HG03175 (cell line): Measurements from ENCODE around the gene MZT2A.
"Not testable (repeated sequence)": the region's sequence is repeated elsewhere in the genome, so short reads cannot be mapped to it uniquely, and the experiment has no call there.

Experiments used
- ATAC-seq: cut with Tn5 transposase; IDR thresholded peaks from one replicate; pipeline ENCODE4 v1.9.1; 2021; ENCODE audit warnings: mild to moderate bottlenecking, moderate library complexity; ENCODE audit not compliant: unreplicated experiment

MZT2A gene

GRCh38 chr2:131493199-131493968 is 1.2 kb upstream of the MZT2A start:
- peak; percentile 25 for ATAC-seq

- peak; percentile 68 for ATAC-seq
Measured at GRCh38 chr2:131492418-131493198, 411 bp upstream of the MZT2A start.

- not testable (repeated sequence) for ATAC-seq
Measured at GRCh38 chr2:131491469-131491836, 744 bp downstream of the MZT2A start.

GRCh38 chr2:131490616-131491468 is 1.4 kb downstream of the MZT2A start:
- ATAC-seq = not testable (repeated sequence)

- ATAC-seq = no peak
Measured at GRCh38 chr2:131488306-131489205, 3.6 kb downstream of the MZT2A start.

- ATAC-seq = not testable (repeated sequence)
Measured at GRCh38 chr2:131486201-131486902, 5.8 kb downstream of the MZT2A start.

GRCh38 chr2:131484906-131485460 is 7.2 kb downstream of the MZT2A start:
- not testable (repeated sequence) for ATAC-seq

- not testable (repeated sequence) for ATAC-seq
Measured at GRCh38 chr2:131483981-131484820, 8.0 kb downstream of the MZT2A start.

GRCh38 chr2:131482506-131483155 is 9.6 kb downstream of the MZT2A start:
- ATAC-seq = not testable (repeated sequence)

- ATAC-seq = not testable (repeated sequence)
Measured at GRCh38 chr2:131480351-131480750, 11.8 kb downstream of the MZT2A start.

- not testable (repeated sequence) for ATAC-seq
Measured at GRCh38 chr2:131478850-131479461, 13.2 kb downstream of the MZT2A start.

- not testable (repeated sequence) for ATAC-seq
Measured at GRCh38 chr2:131478074-131478849, 13.9 kb downstream of the MZT2A start.

GRCh38 chr2:131477227-131477626 is 15.0 kb downstream of the MZT2A start:
- ATAC-seq = not testable (repeated sequence)

GRCh38 chr2:131476363-131476762 is 15.8 kb downstream of the MZT2A start:
- not testable (repeated sequence) for ATAC-seq

GRCh38 chr2:131475831-131476230 is 16.4 kb downstream of the MZT2A start, which contains the start of gene TUBA3D:
Gene TUBA3D, plus strand, starts transcription at chr2:131476119. Its CDS starts 81 bp downstream, at chr2:131476200.
- no peak for ATAC-seq

- ATAC-seq = not testable (repeated sequence)
Measured at GRCh38 chr2:131473266-131473665, 18.9 kb downstream of the MZT2A start.
